A549 (cell line): ENCODE data around the gene CNNM3.

Source experiments
- EP300 ChIP-seq, 2 experiments: fragments of >200 bp; sonication (Bioruptor Twin); formaldehyde crosslinking; IDR thresholded peaks; 2 replicates in 1 of 2; 3 replicates in 1 of 2; pipeline ENCODE4 v1.6.1; 2016 to 2017
- ESRRA ChIP-seq: fragments of 150-350 bp; IDR thresholded peaks from 2 replicates; pipeline ENCODE4 v1.6.1; 2014; ENCODE audit warnings: mild to moderate bottlenecking, low read length, borderline replicate concordance
- HOXB5 ChIP-seq: fragments of 250-450 bp; sonication (Bioruptor Pico); IDR thresholded peaks from 2 replicates; pipeline ENCODE4 v1.5.0; 2020; ENCODE audit warnings: mild to moderate bottlenecking, moderate library complexity
- REST ChIP-seq: fragments of 200-600 bp; sonication (generic); IDR thresholded peaks from 2 replicates; pipeline ENCODE4 v1.6.1; 2016; ENCODE audit warnings: antibody characterized with exemption, mild to moderate bottlenecking, moderate library complexity

GRCh38 chr2:96844405-96844808 lies 28.3 kb downstream of the CNNM3 start:
- no peak for TF ChIP-seq HOXB5 (CRISPR knock-in tag)
- TF ChIP-seq EP300 (IDR thresholded peaks at IDR 0.05), result no peak
- no peak for TF ChIP-seq ESRRA
- TF ChIP-seq REST, result no peak
